Panc1 (cell line): ENCODE data around the gene TRERF1. TPM values are rescaled to one million over a fixed set of nuclear protein-coding genes. Genes with fewer than 3 reads are reported as not detected.

Source experiments
- ATAC-seq: fragments of 200-7000 bp; cut with Tn5 transposase; 2 replicates; pipeline ENCODE4 v1.9.1; 2020; ENCODE audit warnings: mild to moderate bottlenecking, moderate library complexity
- BruUV-seq: library from RNA; stranded (reverse); fragments of 400-500 nt; replicated peaks from 2 replicates; lab custom pipeline; 2021; lab: Mats Ljungman, UMichigan
- CTCF ChIA-PET: fragments of 300-600 bp; sonication (Branson Sonifier 250); formaldehyde crosslinking; loops from one replicate; lab custom pipeline; 2022; ENCODE audit warnings: antibody characterized with exemption; lab: Charles Lee
- POLR2A ChIA-PET: fragments of 300-600 bp; sonication (Branson Sonifier 250); formaldehyde crosslinking; loops from one replicate; lab custom pipeline; 2022; ENCODE audit warnings: antibody characterized with exemption; lab: Charles Lee
- DNase-seq: peaks from one replicate; pipeline ENCODE4 v3.0.0-alpha.2; 2010; ENCODE audit warnings: low read depth, low spot score
- H3K27ac ChIP-seq: 2 replicates; pipeline ENCODE4 v1.5.1; 2011; ENCODE audit warnings: mild to moderate bottlenecking, low read length, inconsistent platforms
- H3K27me3 ChIP-seq: fragments of 200-500 bp; sonication (Bioruptor generic); 2 replicates; pipeline ENCODE4 v1.6.0; 2014; ENCODE audit warnings: low read length, inconsistent platforms; ENCODE audit not compliant: control insufficient read depth, insufficient read depth
- H3K36me3 ChIP-seq: fragments of 200-500 bp; sonication (Bioruptor generic); 2 replicates; pipeline ENCODE4 v1.5.1; 2014; ENCODE audit warnings: inconsistent platforms, mild to moderate bottlenecking, low read length, moderate library complexity; ENCODE audit not compliant: control insufficient read depth, insufficient read depth
- H3K4me1 ChIP-seq: 2 replicates; pipeline ENCODE4 v1.5.1; 2011; ENCODE audit warnings: inconsistent platforms, mild to moderate bottlenecking, low read length, moderate library complexity; ENCODE audit not compliant: control insufficient read depth, insufficient read depth
- H3K4me3 ChIP-seq, 2 experiments: 2 replicates each; pipeline ENCODE4 v1.5.1; 2011 to 2012; ENCODE audit warnings: low read depth in 2 of 2, low read length in 2 of 2, mild to moderate bottlenecking in 2 of 2, inconsistent platforms in 1 of 2, moderate library complexity in 1 of 2
- H3K9me3 ChIP-seq: fragments of 200-500 bp; sonication (Bioruptor generic); 2 replicates; pipeline ENCODE4 v1.5.1; 2014; ENCODE audit warnings: low read depth, mild to moderate bottlenecking, inconsistent platforms, low read length, moderate library complexity; ENCODE audit not compliant: control insufficient read depth, insufficient read depth
- CTCF ChIP-seq: fragments of 450-650 bp; IDR thresholded peaks from 2 replicates; pipeline ENCODE4 v1.5.1; 2017; ENCODE audit warnings: mild to moderate bottlenecking
- POLR2AphosphoS5 ChIP-seq: IDR thresholded peaks from 2 replicates; pipeline ENCODE4 v1.6.1; 2012; ENCODE audit warnings: mild to moderate bottlenecking, low read depth, low read length, moderate library complexity
- SIN3A ChIP-seq: IDR thresholded peaks from 2 replicates; pipeline ENCODE4 v1.6.1; 2012; ENCODE audit warnings: low read depth, mild to moderate bottlenecking, low read length, moderate library complexity, borderline replicate concordance; ENCODE audit not compliant: insufficient read depth
- TCF7L2 ChIP-seq: IDR thresholded peaks from 2 replicates; pipeline ENCODE4 v1.6.1; 2011; ENCODE audit warnings: mild to moderate bottlenecking, low read depth, low read length, inconsistent platforms
- in situ Hi-C: cut with HindIII; loops from 2 replicates; pipeline ENCODE4 v1.10.0; 2016; ENCODE audit warnings: low sequenced_read_pairs, low pct_unique_long_range_greater_than_20kb
- intact Hi-C: fragments of 100-400 bp; cut with micrococcal nuclease; formaldehyde crosslinking; loops from one replicate; pipeline ENCODE4 v1.10.0; 2022; ENCODE audit not compliant: unreplicated experiment
- total RNA-seq: library from RNA; stranded (reverse); gene quantifications from one replicate; pipeline ENCODE4 v1.2.1, GENCODE V29; 2021; ENCODE audit not compliant: unreplicated experiment
- TF ChIP-seq, protein P1 (sequence below), 2 experiments: IDR thresholded peaks; 2 replicates each; pipeline ENCODE4 v1.6.1; 2011 to 2012; ENCODE audit warnings: low read depth in 2 of 2, control low read depth in 1 of 2, low read length in 1 of 2, mild to moderate bottlenecking in 1 of 2, moderate library complexity in 1 of 2; ENCODE audit not compliant: insufficient read depth in 1 of 2

The TRERF1 gene
- total RNA-seq, 1 experiment from 2014 or later = 30.6 TPM

- ATAC-seq (no peak), DNase-seq (no peak)
- TF ChIP-seq CTCF (no peak), SIN3A (no peak), POLR2AphosphoS5 (no peak), TCF7L2 (no peak)
- TF ChIP-seq, protein P1, sequence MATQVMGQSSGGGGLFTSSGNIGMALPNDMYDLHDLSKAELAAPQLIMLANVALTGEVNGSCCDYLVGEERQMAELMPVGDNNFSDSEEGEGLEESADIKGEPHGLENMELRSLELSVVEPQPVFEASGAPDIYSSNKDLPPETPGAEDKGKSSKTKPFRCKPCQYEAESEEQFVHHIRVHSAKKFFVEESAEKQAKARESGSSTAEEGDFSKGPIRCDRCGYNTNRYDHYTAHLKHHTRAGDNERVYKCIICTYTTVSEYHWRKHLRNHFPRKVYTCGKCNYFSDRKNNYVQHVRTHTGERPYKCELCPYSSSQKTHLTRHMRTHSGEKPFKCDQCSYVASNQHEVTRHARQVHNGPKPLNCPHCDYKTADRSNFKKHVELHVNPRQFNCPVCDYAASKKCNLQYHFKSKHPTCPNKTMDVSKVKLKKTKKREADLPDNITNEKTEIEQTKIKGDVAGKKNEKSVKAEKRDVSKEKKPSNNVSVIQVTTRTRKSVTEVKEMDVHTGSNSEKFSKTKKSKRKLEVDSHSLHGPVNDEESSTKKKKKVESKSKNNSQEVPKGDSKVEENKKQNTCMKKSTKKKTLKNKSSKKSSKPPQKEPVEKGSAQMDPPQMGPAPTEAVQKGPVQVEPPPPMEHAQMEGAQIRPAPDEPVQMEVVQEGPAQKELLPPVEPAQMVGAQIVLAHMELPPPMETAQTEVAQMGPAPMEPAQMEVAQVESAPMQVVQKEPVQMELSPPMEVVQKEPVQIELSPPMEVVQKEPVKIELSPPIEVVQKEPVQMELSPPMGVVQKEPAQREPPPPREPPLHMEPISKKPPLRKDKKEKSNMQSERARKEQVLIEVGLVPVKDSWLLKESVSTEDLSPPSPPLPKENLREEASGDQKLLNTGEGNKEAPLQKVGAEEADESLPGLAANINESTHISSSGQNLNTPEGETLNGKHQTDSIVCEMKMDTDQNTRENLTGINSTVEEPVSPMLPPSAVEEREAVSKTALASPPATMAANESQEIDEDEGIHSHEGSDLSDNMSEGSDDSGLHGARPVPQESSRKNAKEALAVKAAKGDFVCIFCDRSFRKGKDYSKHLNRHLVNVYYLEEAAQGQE (IDR thresholded peaks at IDR 0.05; ENCODE audit: insufficient read depth in 1 of 2, low read depth in 2 of 2, low read length in 1 of 2) = no peak
- H3K9me3 ChIP-seq = no peaks in the 10 kb centered on the region
- POLR2A ChIA-PET = no interaction called here
- H3K4me3 ChIP-seq = no peak overlapping the region
- H3K27me3 ChIP-seq = no peaks in the 10 kb centered on the region
- intact Hi-C loops = loop anchor here (10.0 kb wide), 1 partner anchor 142 kb away; the partner anchor contains the start of gene TRERF1
- no peaks in the 10 kb centered on the region for H3K36me3 ChIP-seq
- CTCF ChIA-PET = no interaction called here
- in situ Hi-C loops = no loop called here
- H3K27ac ChIP-seq = peak overlapping the region; percentile 96
- no TSS peak for BruUV-seq
- peaks cover 68% of the 10 kb centered on the region for H3K4me1 ChIP-seq
Observed at GRCh38 chr6:42313038-42313437, 138.7 kb downstream of the TRERF1 start.

DNA sequence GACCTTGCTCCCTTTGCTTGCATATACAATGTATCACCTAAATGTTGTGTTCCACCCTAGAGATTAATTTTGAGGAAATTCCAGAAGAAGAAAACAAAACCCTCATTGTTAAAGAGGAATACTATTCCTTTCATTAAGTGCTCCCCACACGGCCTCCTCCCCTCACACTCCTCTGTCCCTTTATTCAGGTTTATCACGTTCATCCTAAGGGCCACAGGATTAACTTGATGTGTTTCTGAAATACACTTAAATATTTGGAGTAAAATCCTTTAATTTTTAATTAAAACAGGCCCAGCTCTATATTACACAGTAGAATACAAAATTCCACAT is 144.6 kb downstream of the TRERF1 start:
- ChIA-PET POLR2A (no interaction called here), CTCF (no interaction called here)
- Histone ChIP-seq H3K9me3 (no peaks in the 10 kb centered on the region), H3K27me3 (no peaks in the 10 kb centered on the region), H3K27ac (peak overlapping the region; percentile 55; the same call in 1 of the 2 replicates), H3K36me3 (no peaks in the 10 kb centered on the region), H3K4me1 (peaks cover 35% of the 10 kb centered on the region), H3K4me3 (no peak overlapping the region)
- in situ Hi-C loops (no loop called here), intact Hi-C loops (no loop called here)
- no peak for TF ChIP-seq CTCF
- no peak for TF ChIP-seq SIN3A
- TF ChIP-seq POLR2AphosphoS5 = no peak
- TF ChIP-seq, protein P1 (IDR thresholded peaks at IDR 0.05; ENCODE audit: insufficient read depth in 1 of 2, low read depth in 2 of 2, low read length in 1 of 2) = no peak
- TF ChIP-seq TCF7L2 = no peak
- DNase-seq (no peak), ATAC-seq (no peak)
- no TSS peak for BruUV-seq
